ENCODE measurements around the gene BMP5. TPM values are rescaled to one million over a fixed set of nuclear protein-coding genes. Genes with fewer than 3 reads are reported as not detected.

The BMP5 gene
- total RNA-seq, 1 donor from 2014 or later, result 0.08 TPM

DNA sequence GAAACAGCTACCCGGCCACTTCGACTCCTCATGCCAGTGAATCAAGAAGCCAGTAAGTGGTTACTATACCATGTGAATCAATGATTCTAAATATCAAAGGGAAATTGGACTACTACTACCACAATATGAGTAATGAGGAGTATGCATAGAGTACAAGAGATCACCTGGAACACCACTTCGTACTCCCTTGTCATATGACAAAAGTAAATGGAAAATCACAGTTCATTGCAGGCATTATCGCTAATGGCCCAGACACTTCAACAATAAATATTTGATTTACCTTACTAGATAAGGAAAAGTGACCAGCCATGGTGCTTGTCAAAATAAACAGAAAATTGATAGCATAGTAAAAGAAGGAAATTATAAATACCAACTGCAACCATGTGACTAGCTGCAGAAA lies 73.1 kb downstream of the BMP5 start:
- ATAC-seq, result no peak

GRCh38 chr6:55798571-55798970 lies 76.8 kb downstream of the BMP5 start:
- no peak for ATAC-seq

GRCh38 chr6:55794136-55794812 lies 81.1 kb downstream of the BMP5 start:
- ATAC-seq, result peak; percentile 48

GRCh38 chr6:55785273-55785672 lies 90.1 kb downstream of the BMP5 start:
- ATAC-seq, result no peak

- no peak for ATAC-seq
Observed at GRCh38 chr6:55782275-55782674, 93.1 kb downstream of the BMP5 start.

GRCh38 chr6:55778705-55779104 lies 96.7 kb downstream of the BMP5 start:
- ATAC-seq, result no peak

GRCh38 chr6:55777469-55777868 lies 97.9 kb downstream of the BMP5 start:
- ATAC-seq, result no peak

- no peak for ATAC-seq
Observed at GRCh38 chr6:55776113-55776512, 99.3 kb downstream of the BMP5 start.

DNA sequence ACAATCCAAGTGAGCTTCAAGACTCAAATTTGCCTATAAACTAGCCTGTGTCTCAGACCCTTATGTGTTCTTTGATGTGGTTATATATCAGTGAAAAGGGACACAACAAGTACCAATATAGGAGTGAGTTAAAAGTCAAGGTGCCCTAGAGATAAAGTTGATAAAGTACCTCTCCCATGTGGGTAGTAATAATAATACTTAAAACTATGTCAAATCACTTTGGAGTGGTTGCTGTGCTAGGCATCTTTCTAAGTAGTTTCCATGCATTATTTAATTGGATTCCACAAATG lies 100.4 kb downstream of the BMP5 start:
- ATAC-seq, result no peak

DNA sequence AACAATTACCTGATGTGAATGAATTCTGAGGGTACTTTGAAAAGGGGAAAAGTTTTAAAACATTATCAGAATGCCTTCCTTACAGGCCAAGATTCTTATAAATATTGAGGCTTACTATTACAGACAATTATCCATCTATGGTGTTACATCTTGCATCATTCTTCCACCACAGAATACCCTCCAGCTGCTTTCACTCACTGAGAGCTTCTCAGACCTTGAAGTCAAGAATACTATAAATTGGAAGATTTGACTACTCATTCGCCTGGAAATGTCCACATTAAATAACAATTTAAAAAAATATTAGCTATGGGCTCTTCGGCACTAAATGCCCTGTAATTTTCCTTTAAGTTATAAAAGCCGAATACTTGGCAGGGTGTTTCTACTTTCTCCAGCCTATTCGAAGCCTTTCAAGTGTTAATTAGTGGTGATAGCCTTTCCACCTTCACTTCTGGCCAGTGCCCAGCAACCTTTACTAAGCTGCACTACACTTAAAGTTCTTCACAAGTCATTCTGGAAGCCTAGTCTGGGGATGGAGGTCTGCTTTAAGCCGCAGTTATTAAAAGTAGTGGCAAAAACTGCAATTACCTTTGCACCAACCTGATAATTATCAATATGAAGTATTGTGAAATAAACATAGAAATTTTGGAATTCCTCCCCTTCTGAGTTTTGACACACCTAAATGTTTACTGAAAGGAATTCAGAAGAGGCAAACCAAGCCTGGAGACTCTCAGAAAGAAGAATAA lies 100.9 kb downstream of the BMP5 start:
- ATAC-seq, result no peak

DNA sequence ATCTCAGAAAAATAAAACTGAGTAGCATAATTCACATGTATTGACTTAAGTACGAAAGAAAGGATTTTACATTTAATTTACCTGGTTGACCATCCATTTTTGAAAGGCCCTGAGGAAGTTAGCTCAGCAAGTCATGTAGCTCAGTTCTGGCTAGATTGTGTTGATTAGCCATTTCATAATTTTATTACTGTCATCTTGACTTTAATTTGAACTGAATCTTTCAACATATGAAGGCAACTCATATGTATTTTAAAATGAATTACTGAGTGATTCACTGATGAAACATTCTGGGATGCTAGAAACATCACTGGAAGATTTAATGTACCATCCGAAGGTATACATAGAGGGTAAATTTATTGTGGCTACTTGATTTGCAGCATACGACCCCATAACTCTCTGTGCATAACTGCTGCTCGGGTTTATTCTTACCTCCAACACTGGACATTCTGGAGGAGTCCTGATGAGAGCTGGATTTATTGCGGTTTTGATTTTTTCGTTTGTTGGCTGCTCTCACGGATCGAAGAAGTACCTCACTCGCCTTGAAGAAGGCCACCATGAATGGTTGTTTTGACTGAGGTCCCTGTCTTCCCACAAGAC lies 101.7 kb downstream of the BMP5 start:
- no peak for ATAC-seq

GRCh38 chr6:55772730-55773129 lies 102.7 kb downstream of the BMP5 start:
- ATAC-seq, result no peak

DNA sequence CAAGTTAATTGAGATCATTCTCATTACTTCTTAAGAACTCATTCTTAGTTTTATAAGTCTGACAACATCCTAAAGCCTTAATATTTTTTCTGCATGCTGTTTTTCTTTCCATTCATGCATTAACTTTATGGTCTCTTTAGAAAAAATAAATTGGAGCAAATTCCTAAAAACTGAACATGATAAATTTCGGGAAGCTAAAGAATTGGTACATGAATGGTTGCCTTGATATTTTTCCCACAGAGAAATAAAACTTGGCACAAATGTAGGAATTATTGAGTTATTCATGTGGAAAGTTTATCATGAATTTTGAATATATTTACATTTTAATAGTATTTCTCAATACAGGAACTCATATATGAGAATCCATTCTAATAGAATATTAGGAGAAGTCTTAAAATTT lies 115.9 kb downstream of the BMP5 start:
- ATAC-seq, result no peak

- ATAC-seq, result peak; percentile 98
Observed at GRCh38 chr6:55758156-55758937, 117.0 kb downstream of the BMP5 start.

- ATAC-seq, result no peak
Observed at GRCh38 chr6:55756531-55757031, 118.8 kb downstream of the BMP5 start.

- no peak for ATAC-seq
Observed at GRCh38 chr6:55748880-55749279, 126.5 kb downstream of the BMP5 start.

- no peak for ATAC-seq
Observed at GRCh38 chr6:55746473-55746872, 128.9 kb downstream of the BMP5 start.

- ATAC-seq, result no peak
Observed at GRCh38 chr6:55734256-55734655, 141.1 kb downstream of the BMP5 start.

DNA sequence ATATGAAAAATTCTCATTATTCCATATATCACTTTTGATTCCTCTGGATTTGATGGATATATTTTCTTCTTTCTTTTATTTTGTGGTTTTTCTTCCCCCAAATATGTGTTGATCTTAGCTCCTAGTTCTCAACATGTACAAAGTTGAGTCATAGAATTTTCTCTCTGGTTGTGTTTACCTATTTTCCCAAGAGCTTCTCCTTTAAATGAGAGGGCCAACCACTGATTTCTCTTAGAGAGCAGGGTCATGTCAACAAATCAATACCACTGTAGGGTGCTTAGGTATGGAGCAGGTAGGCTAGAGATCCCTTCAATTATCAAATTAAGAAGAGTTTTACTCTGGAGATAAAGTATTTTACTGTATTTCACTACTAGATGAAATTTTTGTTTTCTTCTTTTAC lies 145.7 kb downstream of the BMP5 start:
- no peak for ATAC-seq

DNA sequence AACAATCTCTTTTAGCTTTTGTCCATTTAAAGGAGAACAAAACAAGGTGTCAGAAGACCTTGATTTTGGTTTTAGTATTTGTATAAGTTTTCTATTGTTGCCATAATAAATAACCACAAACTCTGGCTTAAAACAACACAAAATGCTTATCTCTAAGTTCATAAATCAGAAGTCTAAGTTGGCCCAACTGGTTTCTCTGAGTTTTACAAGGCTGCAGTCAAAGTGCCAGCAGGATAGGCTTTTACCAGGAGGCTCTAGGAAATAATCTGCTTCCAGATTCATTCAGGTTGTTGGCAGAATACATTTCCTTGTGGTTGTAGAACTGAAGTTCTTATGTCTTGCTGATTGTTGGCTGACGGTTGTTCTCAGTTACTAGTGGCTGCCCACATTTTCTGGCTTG lies 149.2 kb downstream of the BMP5 start:
- no peak for ATAC-seq

- ATAC-seq, result no peak
Observed at GRCh38 chr6:55714831-55715230, 160.6 kb downstream of the BMP5 start.

GRCh38 chr6:55713436-55713835 lies 162.0 kb downstream of the BMP5 start:
- no peak for ATAC-seq

DNA sequence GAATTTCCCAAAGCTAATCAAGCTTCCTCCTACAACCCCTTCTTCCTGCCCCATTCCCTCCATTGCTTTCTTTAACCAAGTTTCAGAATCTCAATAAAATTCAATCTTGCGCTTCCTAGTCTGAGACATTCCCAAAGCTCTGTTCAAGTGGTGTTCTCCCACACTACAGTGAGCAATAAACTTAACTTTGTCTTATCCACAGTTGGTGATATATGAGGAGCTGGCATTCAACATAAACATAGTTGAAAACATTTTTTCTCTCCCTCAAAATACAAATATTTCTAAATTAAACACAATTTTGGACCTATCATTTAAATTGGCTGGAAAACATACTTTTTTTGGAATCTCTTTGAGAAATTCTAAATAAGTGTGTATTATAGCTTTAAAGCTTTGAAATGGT lies 166.7 kb downstream of the BMP5 start:
- ATAC-seq, result no peak
